HG02763 (cell line): ENCODE results near the gene STIMATE.

Source experiments
- ATAC-seq: cut with Tn5 transposase; IDR thresholded peaks from one replicate; pipeline ENCODE4 v1.9.1; 2021; ENCODE audit warnings: mild to moderate bottlenecking, moderate library complexity; ENCODE audit not compliant: unreplicated experiment

The STIMATE gene

DNA sequence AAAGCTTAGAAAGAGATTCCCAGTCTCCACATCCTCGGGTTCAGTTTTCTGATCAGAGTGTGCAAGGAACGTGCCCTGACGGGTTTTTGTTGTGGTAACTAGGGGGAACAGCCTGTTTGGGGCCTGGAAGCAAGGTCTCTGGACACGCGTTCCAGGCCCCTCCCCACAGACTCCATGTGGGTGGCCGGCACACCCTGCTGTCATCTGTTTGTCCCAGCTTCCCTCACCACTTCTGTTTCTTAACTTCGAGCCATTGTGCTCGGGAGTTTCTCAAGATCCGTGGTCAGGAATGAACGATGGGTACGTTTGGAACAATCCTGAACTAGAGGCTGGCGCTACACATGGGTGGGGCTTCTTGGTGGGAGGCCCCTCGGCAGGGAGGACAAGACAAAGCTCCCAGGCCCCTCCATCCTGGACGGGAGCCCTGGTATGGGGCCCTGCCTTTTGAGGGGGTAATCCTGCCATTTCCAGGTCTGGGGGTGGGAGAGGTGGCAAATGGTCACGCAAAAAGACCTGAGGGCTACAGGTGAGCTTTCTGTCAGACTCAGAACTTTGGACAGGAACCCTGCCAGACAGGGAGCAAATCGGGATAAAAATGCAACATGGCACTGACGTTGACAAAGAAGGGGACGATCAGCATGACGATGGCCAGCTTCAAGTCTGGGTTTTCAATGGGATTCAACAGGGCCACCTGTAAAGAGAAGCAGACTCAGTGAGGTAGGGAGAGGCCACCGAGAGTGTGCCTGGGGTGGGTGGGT, 54.1 kb downstream of the STIMATE start:
- ATAC-seq = no peak

DNA sequence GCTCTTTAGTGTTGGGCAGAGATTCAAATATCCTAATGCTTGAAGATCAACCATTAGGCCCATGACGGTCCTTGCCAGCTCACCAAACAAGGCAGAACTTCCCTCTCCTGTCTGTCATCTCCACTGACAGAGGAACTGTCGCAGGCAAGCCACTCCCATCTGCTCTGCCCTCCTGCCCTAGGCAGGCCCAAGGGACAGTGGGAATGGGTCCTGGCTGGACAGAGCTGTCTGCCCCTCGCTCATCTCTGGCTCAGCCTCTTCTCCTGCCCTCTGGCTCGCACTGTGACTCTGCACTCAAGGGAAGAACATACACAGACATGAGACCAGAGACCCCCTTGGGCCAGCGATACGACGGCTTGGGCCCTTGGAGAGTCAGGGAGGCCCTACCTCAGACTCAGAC, 54.9 kb downstream of the STIMATE start:
- ATAC-seq = no peak

DNA sequence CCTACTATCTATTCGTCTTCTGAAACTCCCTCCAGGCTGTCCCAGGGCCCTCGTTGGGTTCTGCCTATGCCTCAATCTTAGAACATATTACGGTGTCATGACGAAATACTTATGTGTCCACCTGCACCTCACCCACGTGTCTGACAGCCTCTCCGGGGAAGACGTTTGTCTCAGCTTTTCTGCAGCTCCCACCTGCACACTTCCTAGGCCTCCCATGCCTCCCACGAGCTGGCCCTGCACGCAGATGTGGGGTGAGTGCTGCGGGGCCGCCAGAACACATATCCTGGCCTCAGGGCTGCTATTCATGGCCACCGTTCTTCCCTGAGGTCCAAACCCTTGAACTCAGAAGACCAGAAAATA, 55.4 kb downstream of the STIMATE start:
- ATAC-seq = no peak

DNA sequence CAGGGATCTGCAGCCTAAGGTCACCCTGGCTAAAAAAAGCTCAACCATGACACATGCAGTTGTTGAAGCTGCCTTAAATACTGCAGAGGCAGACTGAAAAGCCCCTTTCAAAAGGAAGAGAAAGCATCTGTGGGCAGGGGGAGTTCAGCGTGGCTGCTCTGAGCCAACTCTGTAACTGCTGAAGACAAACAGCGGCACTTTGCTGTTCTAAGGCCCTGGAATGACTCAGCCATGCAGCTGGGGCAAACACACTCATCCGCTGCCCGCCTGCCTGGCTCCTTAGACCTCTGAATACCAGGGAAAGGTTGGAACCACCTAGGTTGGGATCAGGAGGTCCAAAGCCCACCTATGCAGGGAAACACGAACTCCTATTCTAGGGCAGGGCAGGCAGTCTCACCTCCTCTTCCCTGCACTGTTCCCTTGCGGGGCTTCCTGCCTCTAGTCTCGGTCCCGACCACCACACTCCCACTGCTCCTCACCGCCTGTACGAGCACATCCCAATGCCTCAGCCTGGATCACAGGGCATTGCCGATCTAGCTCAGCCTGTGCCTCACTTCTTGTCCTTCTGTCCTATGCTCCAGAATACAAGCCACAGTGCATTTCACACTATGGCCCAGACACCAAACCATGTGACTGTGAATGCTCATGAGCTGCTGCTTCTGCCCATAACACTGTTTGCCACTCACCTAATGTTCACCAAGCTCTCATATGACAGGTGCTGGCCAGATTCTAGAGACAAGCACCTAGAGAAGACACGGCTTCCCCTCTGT, 56.0 kb downstream of the STIMATE start:
- ATAC-seq = no peak

DNA sequence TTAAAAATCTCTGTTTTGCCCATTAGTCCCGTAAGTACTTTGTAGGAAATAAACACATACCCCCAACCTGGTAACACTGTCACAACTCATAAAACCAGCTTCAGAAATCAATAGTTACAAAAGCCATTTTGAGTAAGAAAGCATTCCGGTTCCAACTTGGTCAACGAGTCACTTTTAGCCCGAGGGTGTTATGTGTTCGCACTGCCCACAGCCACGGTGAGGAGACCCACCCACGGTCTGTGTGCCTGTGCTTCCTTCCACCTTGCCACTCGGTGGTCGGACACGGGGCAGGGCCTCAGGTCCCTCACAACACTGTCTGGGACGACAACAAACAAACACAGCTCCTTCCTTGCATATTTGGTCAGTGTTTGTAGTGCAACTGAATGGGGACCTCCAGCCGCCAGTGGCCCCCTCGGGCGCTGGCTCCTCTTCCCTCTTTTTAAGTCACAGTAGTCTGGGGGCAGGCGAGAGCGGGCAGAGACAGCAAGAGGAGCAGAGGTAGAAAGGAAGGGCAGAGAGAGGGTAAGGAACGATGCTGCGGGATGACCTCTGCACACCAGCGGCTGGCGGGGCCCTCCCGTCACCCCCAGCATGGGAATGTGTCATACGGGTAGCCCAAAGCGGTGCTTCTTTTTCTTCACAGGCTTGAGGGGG, 57.3 kb downstream of the STIMATE start:
- ATAC-seq = no peak

DNA sequence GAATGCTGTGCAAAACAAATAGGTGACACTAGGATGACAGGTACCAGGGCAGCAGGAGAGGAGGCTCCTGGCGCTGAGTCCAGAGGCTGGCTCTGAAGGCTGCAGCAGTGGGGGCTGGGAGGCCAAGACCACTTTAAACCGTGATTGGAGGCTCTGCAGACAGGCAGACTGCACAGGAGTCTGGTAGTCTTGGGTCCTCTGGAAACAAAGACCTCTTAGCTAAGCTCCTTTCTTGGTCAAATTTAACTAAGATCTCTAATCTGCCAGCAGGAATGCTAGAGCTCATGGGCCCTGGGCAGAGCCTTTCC, 58.1 kb downstream of the STIMATE start:
- no peak for ATAC-seq

DNA sequence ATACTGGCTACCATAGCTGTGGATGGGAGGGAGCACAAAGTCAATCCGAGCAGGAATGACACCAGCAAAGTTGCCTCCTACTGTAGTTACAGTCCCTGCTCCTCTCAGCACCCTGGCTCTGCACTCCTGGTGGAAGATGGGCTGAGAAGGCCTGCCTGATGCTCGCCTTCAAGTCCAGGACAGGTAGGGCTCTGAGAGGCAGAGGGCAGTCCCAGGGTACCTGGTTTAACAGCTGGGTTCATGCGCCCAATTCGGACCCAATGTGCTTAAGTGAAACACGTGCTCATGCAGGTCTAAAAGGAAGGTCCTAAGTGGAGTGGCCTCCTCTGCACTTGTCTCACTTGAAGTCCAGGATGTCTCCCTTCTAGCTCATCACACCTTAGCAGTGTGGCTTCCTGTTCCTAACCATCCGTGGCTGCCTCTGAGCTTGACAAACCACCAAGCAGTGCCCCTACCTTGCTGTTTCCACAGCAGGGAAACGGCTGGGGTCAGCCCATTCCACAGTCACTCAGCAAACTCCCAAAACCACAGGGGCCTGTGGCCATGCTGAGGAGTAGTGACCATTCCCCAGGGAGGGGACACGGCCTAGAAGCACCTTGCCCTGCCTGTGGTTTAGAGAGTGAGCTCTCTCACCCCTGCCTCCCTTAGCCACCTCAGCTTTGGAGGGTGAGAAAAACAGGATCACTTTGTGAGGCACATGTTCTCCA, 58.6 kb downstream of the STIMATE start:
- no peak for ATAC-seq

DNA sequence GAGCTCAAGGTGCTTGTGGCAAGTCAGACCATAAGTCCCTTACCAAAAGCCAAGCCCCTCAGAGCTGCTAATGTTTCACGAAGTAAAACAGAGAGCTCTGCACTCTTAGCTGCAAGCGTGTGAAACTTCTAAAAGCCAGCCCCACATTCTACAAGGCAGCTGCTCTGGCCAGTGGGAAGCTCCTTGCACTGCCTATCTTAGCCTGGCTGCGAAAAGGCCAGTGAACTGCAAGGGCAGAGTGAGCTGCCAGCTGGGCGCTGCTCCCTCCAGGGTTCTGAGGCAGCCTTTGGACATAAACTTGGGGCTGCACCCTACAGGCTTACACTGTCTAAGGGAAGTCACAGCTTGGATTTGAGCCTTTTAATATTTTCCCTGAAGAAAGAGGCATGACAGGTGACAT, 60.4 kb downstream of the STIMATE start:
- no peak for ATAC-seq

DNA sequence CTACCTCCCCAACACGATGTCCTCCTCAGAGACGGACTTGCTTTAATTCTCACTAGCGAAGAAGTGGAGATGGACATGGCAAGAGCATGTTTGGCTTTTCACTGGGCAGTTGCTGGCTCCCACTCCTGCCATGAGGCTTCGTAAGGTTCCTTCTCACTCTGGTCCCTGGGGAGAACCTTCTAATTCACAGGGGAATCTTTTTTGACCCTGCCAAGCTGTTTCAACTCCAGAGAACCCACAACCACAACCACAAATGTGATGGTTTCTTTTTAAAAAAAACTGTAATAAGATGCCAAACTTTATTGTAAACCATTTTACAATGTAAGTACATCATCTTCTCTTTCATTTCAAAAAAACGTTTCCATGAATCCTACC, 60.9 kb downstream of the STIMATE start:
- ATAC-seq = no peak

DNA sequence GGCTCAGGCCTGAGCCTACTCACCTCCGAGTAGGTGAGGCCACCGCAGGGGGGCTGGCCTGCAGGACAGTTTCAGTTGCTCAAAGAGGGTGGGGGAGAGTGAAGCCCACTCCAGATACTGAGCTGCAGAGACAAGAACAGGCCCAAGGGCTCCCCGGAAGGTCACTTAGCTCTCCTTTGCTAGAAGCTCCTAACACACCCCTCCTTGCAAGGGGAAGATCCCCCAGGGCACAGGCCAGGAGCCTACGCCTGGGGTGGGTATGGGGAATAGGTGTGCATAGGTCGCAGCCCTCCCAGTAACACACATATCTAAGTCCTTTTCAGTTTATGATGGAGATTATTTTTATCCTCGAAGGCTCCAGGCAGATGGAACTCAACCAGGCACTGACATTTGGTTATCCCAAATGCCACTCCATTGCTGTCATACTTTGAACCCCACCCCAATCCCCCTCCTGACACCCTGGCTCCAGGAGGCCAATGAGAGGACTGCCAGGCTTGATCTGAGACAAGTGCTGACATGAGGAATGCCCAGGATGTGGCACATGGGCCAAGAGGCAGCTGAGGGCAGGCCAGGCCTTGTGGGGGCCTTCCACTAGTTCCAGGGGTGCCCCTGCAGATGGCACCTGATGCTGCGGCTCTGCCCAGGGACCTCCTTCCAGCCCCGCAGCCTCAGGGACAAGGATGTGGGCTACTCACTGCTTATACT, 61.4 kb downstream of the STIMATE start:
- ATAC-seq = no peak

DNA sequence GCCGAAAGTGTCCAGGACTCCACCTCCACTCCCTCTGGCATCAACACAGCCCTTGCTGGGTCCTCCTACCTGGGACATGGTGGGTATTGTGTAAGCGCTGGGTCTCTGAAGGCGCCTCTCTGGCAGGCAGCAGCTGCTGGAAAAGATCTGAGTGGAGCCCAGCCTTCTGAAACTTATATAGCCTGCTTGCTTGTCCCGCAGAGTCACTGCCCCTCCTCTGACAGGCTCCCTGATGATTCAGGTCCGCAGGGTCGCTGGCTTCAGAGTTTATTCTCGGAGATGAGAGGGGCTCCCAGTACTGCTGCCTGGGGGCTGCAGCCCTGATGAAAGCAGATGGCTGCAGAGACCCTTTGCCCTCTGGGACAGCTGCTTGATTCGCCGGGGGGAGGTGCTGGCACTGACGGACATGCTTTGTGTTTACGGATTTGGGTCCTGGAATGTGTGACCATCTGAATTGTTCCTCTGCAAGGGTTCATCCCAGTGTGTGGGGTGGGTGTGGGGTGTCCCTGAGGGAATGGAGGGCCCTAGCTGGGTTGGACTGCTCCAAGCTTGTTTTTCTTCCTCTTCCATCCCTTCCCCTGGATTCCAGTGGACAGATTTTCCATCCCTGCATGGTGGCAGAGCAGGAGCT, 62.4 kb downstream of the STIMATE start, which contains the start of gene MUSTN1:
Gene MUSTN1, minus strand, starts transcription at position 149 of the 631 bp plus-strand sequence. Its CDS starts 71 bp downstream, at position 78.
- no peak for ATAC-seq

DNA sequence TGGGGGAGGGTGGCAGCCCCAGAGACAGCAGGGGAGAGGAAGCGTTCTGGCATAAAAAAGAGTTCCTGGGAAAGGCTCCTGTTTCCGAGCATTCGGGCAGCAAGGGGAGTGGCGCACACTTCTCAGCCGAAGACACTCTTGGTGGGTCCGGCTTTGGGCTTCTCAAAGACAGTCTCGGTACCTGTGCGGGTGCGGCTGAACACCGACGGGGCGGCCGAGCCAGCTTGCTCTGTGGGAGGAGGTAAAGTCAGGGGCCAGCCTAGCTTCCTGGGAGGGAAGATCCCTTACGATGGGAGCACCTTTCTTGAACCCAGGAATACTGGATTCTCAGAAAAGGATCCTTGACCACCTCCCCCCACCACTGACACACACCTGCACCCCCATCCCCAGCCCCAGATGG, 64.1 kb downstream of the STIMATE start:
- ATAC-seq = no peak

DNA sequence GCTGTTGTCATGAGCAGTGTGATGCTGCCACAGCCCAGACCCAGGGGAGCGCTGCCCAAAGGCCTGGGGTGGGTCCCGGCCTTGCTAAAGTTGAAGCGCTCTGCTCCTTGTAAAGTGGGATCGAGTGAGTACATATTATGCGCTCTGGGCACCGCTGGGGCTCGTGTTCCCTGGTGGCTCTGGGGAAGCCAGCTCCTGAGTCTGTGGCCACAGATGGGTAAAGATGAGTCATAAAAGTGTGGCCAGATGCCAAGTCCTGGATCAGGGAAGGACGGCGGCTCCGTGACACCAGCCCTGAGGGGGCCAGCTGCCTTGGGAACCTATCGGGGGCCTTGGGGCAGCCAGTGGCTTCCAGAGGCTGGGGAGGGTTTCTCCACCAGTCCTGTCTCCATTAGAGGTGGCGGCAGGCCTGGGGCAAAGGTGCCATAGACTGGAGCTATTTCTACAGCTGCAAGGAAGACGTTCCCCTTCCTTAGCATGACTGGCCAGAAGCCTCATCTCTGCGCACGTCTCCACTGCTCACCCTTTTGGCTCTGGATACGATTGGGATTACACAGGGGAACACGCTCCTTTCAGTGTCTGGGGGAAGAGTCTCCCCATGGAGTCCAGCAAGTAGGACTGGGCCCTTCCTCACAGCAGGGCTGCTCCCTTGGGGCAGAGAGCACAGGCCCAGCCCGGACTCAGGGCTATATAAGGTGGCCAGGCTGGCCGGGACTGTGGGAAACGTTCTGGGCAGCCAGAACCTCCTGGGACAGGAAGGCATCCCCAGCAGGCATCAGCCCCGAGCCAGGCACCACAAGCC, 65.6 kb downstream of the STIMATE start:
- no peak for ATAC-seq

DNA sequence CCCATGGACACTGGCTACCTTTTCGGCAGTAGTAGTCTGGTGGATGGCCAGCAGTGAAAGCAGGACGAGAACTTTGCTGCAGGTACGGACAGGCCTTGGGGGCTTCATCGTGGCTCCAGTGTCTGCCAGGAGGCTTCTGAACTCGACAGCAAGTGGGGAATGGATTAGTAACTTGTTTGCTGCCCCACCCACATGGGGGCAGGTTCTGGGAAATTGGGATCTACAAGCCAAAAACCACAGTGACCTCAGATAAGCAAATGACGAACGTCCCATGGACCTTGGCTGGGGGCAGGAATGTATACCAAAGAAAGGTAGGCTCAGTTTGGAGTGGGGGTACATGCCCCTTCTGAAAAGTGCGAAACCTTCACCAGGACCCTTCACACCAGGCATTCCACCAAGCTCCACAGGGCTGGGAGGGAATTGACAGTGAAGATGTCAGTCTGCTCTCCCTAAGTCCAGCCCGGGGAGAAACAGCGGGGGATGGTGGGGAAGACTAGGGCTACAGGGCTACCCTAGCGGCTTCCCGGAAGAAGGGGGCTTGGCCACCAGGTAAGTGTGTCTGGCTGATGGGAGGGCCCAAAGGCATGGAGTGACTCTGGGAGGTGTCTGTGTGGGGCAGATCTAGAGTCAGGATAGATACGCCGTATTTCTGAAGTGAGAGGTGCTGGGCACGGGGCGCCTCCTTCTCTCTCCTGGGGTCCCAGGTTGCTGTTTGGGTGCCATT, 66.7 kb downstream of the STIMATE start, which contains the start of gene ITIH4:
Gene ITIH4, minus strand, starts transcription at position 138 of the 724 bp plus-strand sequence. Its CDS starts 30 bp downstream, at position 108.
- ATAC-seq = no peak

DNA sequence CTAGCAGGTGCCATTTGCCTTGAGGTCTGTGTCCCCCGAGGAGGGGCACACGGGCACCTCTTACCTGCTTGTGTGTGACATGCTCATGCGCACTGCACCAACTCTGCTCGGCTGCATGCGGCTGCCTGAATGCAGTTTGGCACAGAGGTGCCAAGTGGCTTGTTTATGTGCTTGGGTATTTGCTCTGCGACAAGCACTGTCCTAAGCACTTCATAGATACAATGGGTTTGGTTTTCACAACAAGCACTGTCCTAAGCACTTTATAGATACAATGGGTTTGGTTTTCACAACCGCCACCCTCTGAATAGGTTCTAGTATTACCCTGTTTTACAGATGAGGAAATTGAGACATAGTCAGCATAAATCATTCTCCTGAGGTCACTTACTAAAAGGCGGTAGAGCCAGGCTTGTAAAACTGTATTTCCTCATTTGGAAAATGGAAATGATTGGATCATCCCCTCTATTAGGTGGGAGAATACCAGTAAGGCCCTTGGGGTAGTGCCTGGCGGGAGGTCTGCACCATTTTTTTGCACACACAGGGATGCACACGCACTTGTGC, 67.4 kb downstream of the STIMATE start:
- no peak for ATAC-seq

DNA sequence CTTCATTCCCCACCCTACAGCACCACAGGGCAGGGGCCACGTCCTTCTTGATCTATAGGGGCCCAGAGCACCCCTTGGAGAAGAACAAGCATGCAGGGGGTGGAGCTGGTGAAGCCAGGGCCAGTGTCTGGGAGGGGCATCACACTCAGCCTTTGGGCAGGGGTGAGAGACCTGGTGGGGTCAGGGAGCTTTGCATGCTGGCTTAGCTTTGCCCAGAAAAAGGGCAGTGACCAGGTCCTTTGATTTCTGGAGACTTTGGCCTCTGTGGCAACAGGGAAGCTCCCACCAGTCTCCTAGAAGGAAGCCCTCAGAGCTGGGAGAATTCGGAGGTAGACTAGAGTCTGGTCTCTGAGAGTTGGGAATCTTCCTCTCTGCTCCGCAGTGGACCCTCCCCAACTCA, 67.9 kb downstream of the STIMATE start:
- ATAC-seq = no peak

DNA sequence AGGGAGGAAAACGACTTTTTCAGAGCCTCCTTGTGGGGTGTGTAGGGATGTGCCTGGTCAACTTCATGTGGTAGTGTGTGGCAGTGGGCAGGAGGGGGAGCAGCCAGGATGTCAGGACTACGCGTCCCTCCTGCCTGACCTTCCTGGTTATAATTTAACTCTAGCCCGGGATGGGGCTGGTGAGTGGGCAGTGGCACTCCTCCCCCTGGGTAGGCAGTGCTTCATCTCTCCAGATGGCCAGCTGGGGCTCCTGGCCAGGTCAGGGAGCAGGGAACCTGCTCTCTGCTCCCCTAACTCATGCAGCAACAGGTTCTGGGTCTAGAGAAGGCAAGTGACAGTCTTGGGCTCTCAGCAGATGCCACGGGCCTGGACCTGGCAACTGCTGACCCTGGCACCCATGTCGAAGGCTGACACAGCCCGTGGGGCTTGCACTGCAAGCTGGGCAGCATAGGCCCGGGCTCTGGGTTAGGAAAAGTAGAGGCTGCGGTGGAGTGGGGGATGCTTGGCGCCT, 69.4 kb downstream of the STIMATE start:
- ATAC-seq = no peak

DNA sequence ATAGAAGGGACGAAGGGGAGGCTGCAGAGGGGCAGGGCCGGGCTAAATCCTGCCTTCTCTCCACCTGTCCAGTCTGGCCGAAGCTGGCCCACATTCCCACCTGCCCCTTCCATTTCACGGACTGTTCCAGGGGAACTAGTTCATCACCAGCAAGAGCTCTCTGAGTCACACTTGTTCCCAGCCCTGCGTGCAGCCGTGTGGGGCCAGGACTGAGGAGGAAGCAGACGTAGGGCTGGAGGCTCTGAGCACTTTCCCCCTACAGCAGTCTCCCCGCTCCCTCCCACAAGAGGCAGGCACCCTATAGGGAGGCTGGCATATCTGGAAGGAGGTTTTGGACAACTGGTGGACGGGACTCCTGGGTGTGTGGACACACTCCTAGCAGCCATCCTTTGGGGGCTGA, 69.9 kb downstream of the STIMATE start:
- no peak for ATAC-seq
